HepG2 (cell line): ENCODE measurements around the gene PPM1H. TPM values are rescaled to one million over a fixed set of nuclear protein-coding genes. Genes with fewer than 3 reads are reported as not detected.

Experiments
- ATAC-seq: fragments of 200-7000 bp; cut with Tn5 transposase; 3 replicates; pipeline ENCODE4 v1.9.1; 2020; ENCODE audit warnings: mild to moderate bottlenecking, moderate library complexity
- BruUV-seq: library from RNA; stranded (reverse); fragments of 400-500 nt; replicated peaks from 2 replicates; lab custom pipeline; 2021; lab: Mats Ljungman, UMichigan
- CTCF ChIA-PET: fragments of 300-600 bp; formaldehyde crosslinking; extraction: SDS; loops from one replicate; lab custom pipeline; 2021; ENCODE audit warnings: low total read pairs, inconsistent platforms, low intra/inter-chr PET ratio; lab: Yijun Ruan, JAX
- POLR2A ChIA-PET: fragments of 350-600 bp; sonication (Branson Sonifier 250); formaldehyde crosslinking; loops from one replicate; lab custom pipeline; 2020; ENCODE audit warnings: antibody characterized with exemption, inconsistent platforms; lab: Yijun Ruan, JAX
- DNase-seq: peaks from one replicate; pipeline ENCODE4 v3.0.0-alpha.2; 2015; ENCODE audit warnings: low spot score
- FAIRE-seq: peaks from 3 replicates; lab custom pipeline; 2011; peaks lifted over from hg19 to GRCh38; lab: Jason Lieb, UNC
- H2AFZ ChIP-seq: one replicate; pipeline ENCODE4 v1.6.1; 2011; ENCODE audit warnings: low read length, inconsistent platforms
- H3K27ac ChIP-seq: fragments of 300-600 bp; 3 replicates; pipeline ENCODE4 v1.8.0; 2011; ENCODE audit warnings: mixed run types, mild to moderate bottlenecking, mixed read lengths, low read length, inconsistent platforms; ENCODE audit not compliant: insufficient read depth; ENCODE audit errors: extremely low read length
- H3K27me3 ChIP-seq, 2 experiments: fragments of 200-600 bp in 1 of 2; 2 replicates in 1 of 2; 3 replicates in 1 of 2; pipeline versions ENCODE4 v1.6.0 to v1.8.0; 2011; ENCODE audit warnings: low read length in 2 of 2, mild to moderate bottlenecking in 2 of 2, moderate library complexity in 2 of 2, inconsistent platforms in 1 of 2; ENCODE audit not compliant: insufficient read depth in 2 of 2, control insufficient read depth in 1 of 2
- H3K36me3 ChIP-seq, 2 experiments: fragments of 200-600 bp in 1 of 2; replicated peaks in 1 of 2; 2 replicates in 1 of 2; 3 replicates in 1 of 2; pipeline versions ENCODE4 v1.5.1 to v1.8.0; 2011; ENCODE audit warnings: low read length in 2 of 2, inconsistent platforms in 1 of 2; ENCODE audit not compliant: insufficient read depth in 2 of 2, control insufficient read depth in 1 of 2
- H3K4me1 ChIP-seq: 2 replicates; pipeline ENCODE4 v1.5.1; 2012; ENCODE audit warnings: low read length, inconsistent platforms; ENCODE audit not compliant: insufficient read depth
- H3K4me2 ChIP-seq: 2 replicates; pipeline ENCODE4 v1.6.0; 2011; ENCODE audit warnings: low read depth, low read length, inconsistent platforms
- H3K4me3 ChIP-seq, 3 experiments: fragments of 200-600 bp in 1 of 3; sonication (generic), shearing (Covaris generic) in 1 of 3; replicated peaks in 1 of 3; 2 replicates each; pipeline ENCODE4 v1.5.1; 2011 to 2016; ENCODE audit warnings: low read length in 3 of 3, inconsistent platforms in 2 of 3, low read depth in 2 of 3, mild to moderate bottlenecking in 2 of 3, control low read depth in 1 of 3, mixed read lengths in 1 of 3; ENCODE audit not compliant: insufficient read depth in 1 of 3
- H3K79me2 ChIP-seq: one replicate; pipeline ENCODE4 v1.6.1; 2011; ENCODE audit warnings: low read length, inconsistent platforms; ENCODE audit not compliant: insufficient read depth
- H3K9ac ChIP-seq: 2 replicates; pipeline ENCODE4 v1.6.0; 2011; ENCODE audit warnings: mild to moderate bottlenecking, low read depth, low read length, inconsistent platforms; ENCODE audit not compliant: insufficient read depth
- H3K9me3 ChIP-seq: 2 replicates; pipeline ENCODE4 v1.5.1; 2012; ENCODE audit warnings: mild to moderate bottlenecking, low read length
- H4K20me1 ChIP-seq: 2 replicates; pipeline ENCODE4 v1.6.0; 2011; ENCODE audit warnings: inconsistent platforms, mild to moderate bottlenecking, low read length, moderate library complexity; ENCODE audit not compliant: insufficient read depth
- CEBPG ChIP-seq: IDR thresholded peaks from 2 replicates; pipeline ENCODE4 v1.6.1; 2016
- NR3C1 ChIP-seq: sonication (generic); formaldehyde crosslinking; IDR thresholded peaks from 2 replicates; pipeline ENCODE4 v1.4.0; 2020; ENCODE audit warnings: missing genetic modification reagents
- POGZ ChIP-seq: sonication (generic); formaldehyde crosslinking; IDR thresholded peaks from 2 replicates; pipeline ENCODE4 v1.4.0; 2020; ENCODE audit warnings: mild to moderate bottlenecking, missing genetic modification reagents
- REST ChIP-seq, 2 experiments: IDR thresholded peaks; 2 replicates each; pipeline ENCODE4 v1.6.1; 2011 to 2012; ENCODE audit warnings: low read length in 2 of 2, borderline replicate concordance in 1 of 2, low read depth in 1 of 2, mild to moderate bottlenecking in 1 of 2, moderate library complexity in 1 of 2
- SNAPC4 ChIP-seq: sonication (generic); formaldehyde crosslinking; IDR thresholded peaks from 2 replicates; pipeline ENCODE4 v1.4.0; 2020; ENCODE audit warnings: mild to moderate bottlenecking, missing genetic modification reagents
- TBL1XR1 ChIP-seq: fragments of 150-350 bp; IDR thresholded peaks from 2 replicates; pipeline ENCODE4 v1.6.1; 2014; ENCODE audit warnings: borderline replicate concordance, low read length; ENCODE audit not compliant: partially characterized antibody
- ZNF530 ChIP-seq: sonication (generic); formaldehyde crosslinking; IDR thresholded peaks from 2 replicates; pipeline ENCODE4 v1.5.0; 2020; ENCODE audit warnings: low read depth, mild to moderate bottlenecking, missing genetic modification reagents
- WGBS: methylation state at CpG from one replicate; pipeline ENCODE4 v1.1.6; 2017; ENCODE audit warnings: low lambda C conversion rate; 5-methylcytosine and 5-hydroxymethylcytosine counted together
- in situ Hi-C: cut with HindIII; loops from 2 replicates; pipeline ENCODE4 v1.10.0; 2017; ENCODE audit warnings: low pct_unique_long_range_greater_than_20kb; ENCODE audit not compliant: extremely low pct_ligation_motif_present
- intact Hi-C: fragments of 100-400 bp; cut with micrococcal nuclease; formaldehyde crosslinking; loops from one replicate; pipeline ENCODE4 v1.10.0; 2022; ENCODE audit not compliant: unreplicated experiment
- polyA plus RNA-seq, 8 experiments: library from polyadenylated mRNA; depleted of rRNA in 3 of 8; stranded (reverse) in 7 of 8; unstranded in 1 of 8; fragments of >200 nt; fragmentation: Illumina TruSeq in 4 of 8; extraction: Trizol in 4 of 8; gene quantifications; 2 replicates each; pipeline versions ENCODE4 v1.2.1 to v1.2.3, GENCODE V29; 2011 to 2016; ENCODE audit warnings: low read depth in 4 of 8, missing spikeins in 1 of 8, mixed read lengths in 1 of 8; ENCODE audit not compliant: insufficient read depth in 1 of 8
- total RNA-seq, 5 experiments: library from RNA; depleted of rRNA; stranded (reverse); fragments of >200 nt; fragmentation: Illumina TruSeq; extraction: Trizol; gene quantifications; 2 replicates each; pipeline ENCODE4 v1.2.3, GENCODE V29; 2016; ENCODE audit warnings: low read depth in 1 of 5
- TF ChIP-seq, protein P1 (sequence below): sonication (generic); formaldehyde crosslinking; IDR thresholded peaks from 2 replicates; pipeline ENCODE4 v1.5.0; 2020; ENCODE audit warnings: mild to moderate bottlenecking, missing genetic modification reagents, borderline replicate concordance

PPM1H gene
- total and polyA plus RNA-seq, 2 of the 13 experiments (the other 11 are each of a cell fraction or from before 2014, with no cell fraction given), result 29.1 to 38.1 TPM

DNA sequence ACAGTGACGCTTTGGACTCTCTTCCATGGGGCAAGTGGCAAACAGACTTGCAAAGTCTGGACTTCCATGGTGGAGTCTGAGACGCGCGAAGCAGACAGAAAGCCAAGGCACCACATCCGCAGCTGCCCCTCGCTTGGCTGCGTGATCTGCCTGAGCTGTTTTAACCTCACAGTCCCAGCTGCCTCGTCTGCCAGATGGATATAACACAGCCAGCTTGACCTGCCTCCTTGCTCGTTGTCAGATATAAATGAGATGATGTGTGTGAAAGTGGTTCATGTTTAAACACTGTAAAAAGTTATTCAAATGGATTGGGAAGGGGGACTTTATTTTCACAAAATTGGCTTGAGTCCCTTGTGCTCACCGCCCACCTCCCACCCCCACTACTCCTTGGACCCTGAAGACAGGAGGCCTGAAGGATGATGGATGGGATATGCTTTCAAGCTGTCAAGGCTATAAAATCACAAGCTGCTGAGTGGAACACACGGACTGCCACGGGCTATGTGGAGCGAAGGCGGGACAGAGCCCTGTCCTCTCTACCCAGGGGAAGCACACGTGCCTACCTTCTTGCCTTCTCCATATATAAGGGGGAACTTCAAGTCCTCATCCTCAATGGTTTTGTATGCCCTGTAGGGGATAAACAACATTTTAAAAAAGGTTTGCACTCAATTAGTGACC lies 241.4 kb downstream of the PPM1H start:
- FAIRE-seq (no peak), DNase-seq (no peak)
- no peak overlapping the region for H2AFZ ChIP-seq
- TF ChIP-seq CEBPG (no peak), TBL1XR1 (no peak), ZNF530 (CRISPR knock-in tag) (no peak), REST (IDR thresholded peaks at IDR 0.05; ENCODE audit: borderline replicate concordance in 1 of 2, low read depth in 1 of 2, low read length in 2 of 2) (no peak), NR3C1 (CRISPR knock-in tag) (no peak), SNAPC4 (CRISPR knock-in tag) (no peak), POGZ (CRISPR knock-in tag) (no peak)
- TF ChIP-seq, protein P1, sequence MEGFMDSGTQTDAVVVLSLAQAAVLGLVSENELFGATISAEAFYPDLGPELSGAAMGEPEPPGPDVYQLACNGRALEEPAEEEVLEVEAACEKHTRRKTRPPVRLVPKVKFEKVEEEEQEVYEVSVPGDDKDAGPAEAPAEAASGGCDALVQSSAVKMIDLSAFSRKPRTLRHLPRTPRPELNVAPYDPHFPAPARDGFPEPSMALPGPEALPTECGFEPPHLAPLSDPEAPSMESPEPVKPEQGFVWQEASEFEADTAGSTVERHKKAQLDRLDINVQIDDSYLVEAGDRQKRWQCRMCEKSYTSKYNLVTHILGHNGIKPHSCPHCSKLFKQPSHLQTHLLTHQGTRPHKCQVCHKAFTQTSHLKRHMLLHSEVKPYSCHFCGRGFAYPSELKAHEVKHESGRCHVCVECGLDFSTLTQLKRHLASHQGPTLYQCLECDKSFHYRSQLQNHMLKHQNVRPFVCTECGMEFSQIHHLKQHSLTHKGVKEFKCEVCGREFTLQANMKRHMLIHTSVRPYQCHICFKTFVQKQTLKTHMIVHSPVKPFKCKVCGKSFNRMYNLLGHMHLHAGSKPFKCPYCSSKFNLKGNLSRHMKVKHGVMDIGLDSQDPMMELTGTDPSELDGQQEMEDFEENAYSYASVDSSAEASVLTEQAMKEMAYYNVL (CRISPR knock-in tag), result no peak
- TF ChIP-seq, all 625 proteins: peak for 0
- peaks cover 24 to 77% of the 10 kb centered on the region in 2 experiments for H3K36me3 ChIP-seq
- no peaks in the 10 kb centered on the region for H3K9me3 ChIP-seq
- no peak overlapping the region for H3K9ac ChIP-seq
- no peak overlapping the region for H3K27ac ChIP-seq
- no peak for ATAC-seq
- no TSS peak for BruUV-seq
- ChIA-PET POLR2A (no interaction called here), CTCF (no interaction called here)
- 98% methylated on average over 15 of the region's 15 CpGs for WGBS
- no peaks in the 10 kb centered on the region for H4K20me1 ChIP-seq
- intact Hi-C loops (no loop called here), in situ Hi-C loops (no loop called here)
- H3K79me2 ChIP-seq, result no peaks in the 10 kb centered on the region
- H3K4me1 ChIP-seq, result no peaks in the 10 kb centered on the region
- H3K27me3 ChIP-seq, result no peaks in the 10 kb centered on the region
- no peak overlapping the region for H3K4me2 ChIP-seq
- H3K4me3 ChIP-seq, result no peak overlapping the region
